Psoas muscle (tissue), 8 donors: Measurements from ENCODE around the gene TPMT. TPM values are rescaled to one million over a fixed set of nuclear protein-coding genes. Genes with fewer than 3 reads are reported as not detected.

Source experiments
- ATAC-seq, 4 donors: fragments of 200-7000 bp; cut with Tn5 transposase; one replicate each; pipeline ENCODE4 v1.9.1; 2020; ENCODE audit warnings: moderate library complexity in 3 of 4, mild to moderate bottlenecking in 2 of 4
- DNase-seq, 2 donors: peaks; one replicate each; pipeline ENCODE4 v3.0.0-alpha.2; 2020
- H3K27ac ChIP-seq: fragments of 200-600 bp; one replicate; pipeline ENCODE4 v1.8.0; 2022
- H3K27me3 ChIP-seq, 3 donors: fragments of 200-600 bp in 1 of 3; one replicate each; pipeline versions ENCODE4 v1.6.1 to v1.8.0; 2013 to 2022; ENCODE audit warnings: low read length in 2 of 3, mild to moderate bottlenecking in 2 of 3, moderate library complexity in 1 of 3; ENCODE audit not compliant: insufficient read depth in 3 of 3
- H3K36me3 ChIP-seq, 2 donors: fragments of 200-600 bp in 1 of 2; one replicate each; pipeline versions ENCODE4 v1.6.1 to v1.8.0; 2013 to 2022; ENCODE audit warnings: low read depth in 1 of 2, mild to moderate bottlenecking in 1 of 2, moderate library complexity in 1 of 2; ENCODE audit not compliant: insufficient read depth in 1 of 2
- H3K4me1 ChIP-seq: fragments of 200-600 bp; one replicate; pipeline ENCODE4 v1.8.0; 2022
- H3K4me3 ChIP-seq: fragments of 200-600 bp; one replicate; pipeline ENCODE4 v1.8.0; 2022; ENCODE audit warnings: mild to moderate bottlenecking
- H3K9me3 ChIP-seq: fragments of 200-600 bp; one replicate; pipeline ENCODE4 v1.8.0; 2022
- CTCF ChIP-seq: fragments of 200-600 bp; IDR thresholded peaks from one replicate; pipeline ENCODE4 v1.8.0; 2022; ENCODE audit warnings: antibody characterized with exemption
- WGBS, 3 donors: extraction: QIAGEN DNeasy Blood & Tissue Kit; methylation state at CpG; one replicate each; pipeline versions ENCODE4 v1.1.6 to v1.1.7; 2013; 5-methylcytosine and 5-hydroxymethylcytosine counted together
- intact Hi-C, 2 donors: fragments of 100-400 bp; cut with DNase I; formaldehyde crosslinking; loops; one replicate each; pipeline versions ENCODE4 v1.11.0 to v1.14.2; 2022
- polyA plus RNA-seq, 3 donors: library from polyadenylated mRNA; stranded (reverse); fragments of 200-250 nt; gene quantifications; one replicate each; pipeline ENCODE4 v1.2.3, GENCODE V29; 2013
- total RNA-seq, 4 donors: library from RNA; stranded (reverse); fragmentation: NEBNext Ultra II Directional in 2 of 4; extraction: Animal tissue kit (Norgen Biotek cat#: 25700) in 2 of 4; gene quantifications; one replicate each; pipeline versions ENCODE4 v1.2.1 to v1.2.4, GENCODE V29; 2021 to 2023
- donor health status: healthy with polysubstance abuse.
- donor health status: DM: no; HTN: no; CAD: no; lungs with moderate emphysema.
- donor health status: Bipolar disorder and iron deficiency.
- donor health status: healthy.
- donor health status: DM: yes; HTN: yes; CAD: no.
- donor health status: DM: no; HTN: no; CAD: no.
- donor health status: DM: no; HTN: no; CAD: no.
- donor health status: DM: yes; HTN: yes; CAD: no.

The TPMT gene
- total and polyA plus RNA-seq, 7 donors, result 7.9 to 19.3 (median 9.7) TPM

GRCh38 chr6:18187701-18188100 lies 32.8 kb upstream of the TPMT start:
- H3K4me1 ChIP-seq, result no peaks in the 10 kb centered on the region

GRCh38 chr6:18186540-18187250 lies 31.8 kb upstream of the TPMT start:
- Histone ChIP-seq H3K4me1 (no peaks in the 10 kb centered on the region), H3K36me3 (peaks cover 0 to 36% of the 10 kb centered on the region in 2 donors), H3K4me3 (no peak overlapping the region), H3K27ac (no peak overlapping the region), H3K27me3 (no peaks in the 10 kb centered on the region), H3K9me3 (no peaks in the 10 kb centered on the region)
- intact Hi-C loops, result no loop called here
- no peak for TF ChIP-seq CTCF
- WGBS, 3 donors, result 82 to 93% (median 91%) methylated on average over 4 of the region's 4 CpGs
- no peak for ATAC-seq
- no peak for DNase-seq

More at GRCh38 chr6:18187701-18188100, 32.8 kb upstream of the TPMT start:
- Histone ChIP-seq H3K9me3 (no peaks in the 10 kb centered on the region), H3K4me3 (no peak overlapping the region), H3K36me3 (peaks cover 0 to 46% of the 10 kb centered on the region in 2 donors), H3K27ac (no peak overlapping the region), H3K27me3 (no peaks in the 10 kb centered on the region)
- 84 to 85% (median 85%) methylated on average over 10 of the region's 10 CpGs for WGBS, 3 donors
- DNase-seq (no peak), ATAC-seq (no peak)
- no peak for TF ChIP-seq CTCF
- intact Hi-C loops, result no loop called here

- Histone ChIP-seq H3K4me1 (no peaks in the 10 kb centered on the region), H3K9me3 (no peaks in the 10 kb centered on the region), H3K36me3 (peaks cover 0 to 29% of the 10 kb centered on the region in 2 donors), H3K27ac (no peak overlapping the region), H3K27me3 (no peaks in the 10 kb centered on the region), H3K4me3 (no peak overlapping the region)
- DNase-seq (no peak), ATAC-seq (no peak)
- TF ChIP-seq CTCF, result no peak
- 47 to 63% (median 48%) methylated on average over 2 of the region's 2 CpGs for WGBS, 3 donors
- intact Hi-C loops, result no loop called here
Measured at GRCh38 chr6:18186033-18186432, 31.2 kb upstream of the TPMT start.

GRCh38 chr6:18185624-18186023 lies 30.7 kb upstream of the TPMT start:
- Histone ChIP-seq H3K9me3 (no peaks in the 10 kb centered on the region), H3K27ac (no peak overlapping the region), H3K4me3 (no peak overlapping the region), H3K36me3 (peaks cover 0 to 25% of the 10 kb centered on the region in 2 donors), H3K4me1 (no peaks in the 10 kb centered on the region), H3K27me3 (no peaks in the 10 kb centered on the region)
- ATAC-seq (no peak), DNase-seq (no peak)
- TF ChIP-seq CTCF, result no peak
- WGBS, 3 donors, result 81 to 85% (median 82%) methylated on average over 1 of the region's 1 CpG
- intact Hi-C loops, result no loop called here

- no peak for TF ChIP-seq CTCF
- H3K4me1 ChIP-seq, result no peaks in the 10 kb centered on the region
- H3K36me3 ChIP-seq, result peaks cover 0 to 25% of the 10 kb centered on the region in 2 donors
- no peak for ATAC-seq
- H3K27me3 ChIP-seq, result no peaks in the 10 kb centered on the region
- intact Hi-C loops, result no loop called here
- no peak for DNase-seq
- H3K27ac ChIP-seq, result no peak overlapping the region
- no peaks in the 10 kb centered on the region for H3K9me3 ChIP-seq
- WGBS, 3 donors, result 69 to 81% (median 69%) methylated on average over 4 of the region's 4 CpGs
- H3K4me3 ChIP-seq, result no peak overlapping the region
Measured at GRCh38 chr6:18183766-18184165, 28.9 kb upstream of the TPMT start.
